H1 (cell line): ENCODE data around the gene IL19. TPM values are rescaled to one million over a fixed set of nuclear protein-coding genes. Genes with fewer than 3 reads are reported as not detected.

Experiments
- CTCF ChIA-PET: fragments of 300-600 bp; sonication (Branson Sonifier 250); formaldehyde crosslinking; loops from one replicate; lab custom pipeline; 2021; ENCODE audit not compliant: partially characterized antibody; lab: Charles Lee
- POLR2A ChIA-PET: fragments of 300-600 bp; sonication (Branson Sonifier 250); formaldehyde crosslinking; loops from one replicate; lab custom pipeline; 2021; ENCODE audit warnings: inconsistent platforms; ENCODE audit not compliant: partially characterized antibody; lab: Charles Lee
- DNase-seq, 2 experiments: peaks; one replicate each; pipeline versions ENCODE4 v3.0.0 to v3.0.0-alpha.2; 2010 to 2022; ENCODE audit warnings: low spot score in 2 of 2, low read depth in 1 of 2, mixed read lengths in 1 of 2
- FAIRE-seq: peaks from 2 replicates; lab custom pipeline; 2011; peaks lifted over from hg19 to GRCh38; lab: Jason Lieb, UNC
- H2AFZ ChIP-seq: 2 replicates; pipeline ENCODE4 v1.8.1; 2012; ENCODE audit warnings: low read length, inconsistent platforms
- H2AK5ac ChIP-seq: 2 replicates; pipeline ENCODE4 v1.6.1; 2013; ENCODE audit warnings: low read depth, low read length
- H2BK120ac ChIP-seq: replicated peaks from 2 replicates; pipeline ENCODE3; 2013; ENCODE audit warnings: low read depth, low read length, inconsistent platforms
- H2BK12ac ChIP-seq: 2 replicates; pipeline ENCODE4 v1.6.1; 2013; ENCODE audit warnings: low read depth, low read length
- H2BK15ac ChIP-seq: 2 replicates; pipeline ENCODE4 v1.6.1; 2013; ENCODE audit warnings: low read length
- H2BK20ac ChIP-seq: 2 replicates; pipeline ENCODE4 v1.6.1; 2013; ENCODE audit warnings: low read length
- H2BK5ac ChIP-seq: 2 replicates; pipeline ENCODE4 v1.6.1; 2013; ENCODE audit warnings: low read depth, low read length
- H3K14ac ChIP-seq: 2 replicates; pipeline ENCODE4 v1.6.1; 2013; ENCODE audit warnings: inconsistent platforms; ENCODE audit not compliant: insufficient read length
- H3K18ac ChIP-seq: 2 replicates; pipeline ENCODE4 v1.6.1; 2013; ENCODE audit warnings: low read length; ENCODE audit errors: extremely low read depth
- H3K23ac ChIP-seq: 2 replicates; pipeline ENCODE4 v1.6.1; 2013; ENCODE audit warnings: inconsistent platforms; ENCODE audit not compliant: insufficient read length
- H3K23me2 ChIP-seq: 2 replicates; pipeline ENCODE4 v1.6.1; 2013; ENCODE audit warnings: low read depth, low read length
- H3K27ac ChIP-seq: 2 replicates; pipeline ENCODE4 v1.6.1; 2011; ENCODE audit warnings: low read depth, low read length, inconsistent platforms
- H3K27me3 ChIP-seq, 4 experiments: replicated peaks in 1 of 4; 1 replicate in 1 of 4; 2 replicates in 3 of 4; pipeline versions ENCODE4 v1.6.1 to v1.8.1; 2011 to 2013; ENCODE audit warnings: low read length in 3 of 4, mild to moderate bottlenecking in 3 of 4, inconsistent platforms in 2 of 4, mixed read lengths in 2 of 4, moderate library complexity in 1 of 4; ENCODE audit not compliant: control insufficient read depth in 3 of 4, insufficient read depth in 3 of 4; ENCODE audit errors: extremely low read depth in 1 of 4
- H3K36me3 ChIP-seq, 4 experiments: 2 replicates each; pipeline versions ENCODE4 v1.6.1 to v1.8.1; 2011 to 2013; ENCODE audit warnings: mild to moderate bottlenecking in 4 of 4, low read length in 3 of 4, moderate library complexity in 2 of 4, control low read depth in 1 of 4, inconsistent platforms in 1 of 4; ENCODE audit not compliant: insufficient read depth in 4 of 4, control insufficient read depth in 2 of 4
- H3K4ac ChIP-seq: replicated peaks from 2 replicates; pipeline ENCODE3; 2013; ENCODE audit warnings: low read length, low read depth, mixed read lengths, inconsistent platforms; ENCODE audit not compliant: insufficient read length
- H3K4me1 ChIP-seq, 4 experiments: replicated peaks in 1 of 4; 1 replicate in 1 of 4; 2 replicates in 3 of 4; pipeline versions ENCODE4 v1.6.1 to v1.8.1; 2011 to 2013; ENCODE audit warnings: low read length in 3 of 4, inconsistent platforms in 2 of 4, mixed read lengths in 1 of 4; ENCODE audit not compliant: insufficient read depth in 4 of 4, control insufficient read depth in 3 of 4
- H3K4me2 ChIP-seq, 2 experiments: 2 replicates each; pipeline versions ENCODE4 v1.6.1 to v1.8.1; 2011 to 2013; ENCODE audit warnings: low read depth in 2 of 2, low read length in 2 of 2, control low read depth in 1 of 2, inconsistent platforms in 1 of 2, mild to moderate bottlenecking in 1 of 2; ENCODE audit not compliant: insufficient read depth in 1 of 2
- H3K4me3 ChIP-seq, 4 experiments: fragments of 200-600, 300-600 bp in 1 of 4; sonication (generic), shearing (Covaris generic), sonication (Bioruptor Twin) in 1 of 4; 2 replicates each; pipeline versions ENCODE4 v1.5.1 to v1.8.1; 2011 to 2016; ENCODE audit warnings: low read length in 4 of 4, low read depth in 3 of 4, control low read depth in 2 of 4, inconsistent platforms in 2 of 4, mild to moderate bottlenecking in 2 of 4, mixed read lengths in 1 of 4, moderate library complexity in 1 of 4; ENCODE audit not compliant: insufficient read depth in 2 of 4; ENCODE audit errors: extremely low read depth in 1 of 4
- H3K56ac ChIP-seq: replicated peaks from 2 replicates; pipeline ENCODE3; 2013; ENCODE audit warnings: low read depth, mild to moderate bottlenecking, mixed read lengths, low read length, inconsistent platforms; ENCODE audit not compliant: insufficient read length
- H3K79me1 ChIP-seq: 2 replicates; pipeline ENCODE4 v1.6.1; 2013; ENCODE audit warnings: low read depth, low read length, control low read depth
- H3K79me2 ChIP-seq, 2 experiments: 2 replicates each; pipeline versions ENCODE4 v1.6.1 to v1.8.1; 2012 to 2013; ENCODE audit warnings: low read length in 2 of 2, mild to moderate bottlenecking in 2 of 2, inconsistent platforms in 1 of 2; ENCODE audit not compliant: insufficient read depth in 2 of 2, control insufficient read depth in 1 of 2
- H3K9ac ChIP-seq, 4 experiments: replicated peaks in 1 of 4; 1 replicate in 1 of 4; 2 replicates in 3 of 4; pipeline versions ENCODE4 v1.6.1 to v1.8.1; 2011 to 2013; ENCODE audit warnings: low read depth in 3 of 4, low read length in 3 of 4, control low read depth in 2 of 4, mild to moderate bottlenecking in 2 of 4, moderate library complexity in 2 of 4, inconsistent platforms in 1 of 4; ENCODE audit errors: extremely low read depth in 1 of 4
- H3K9me3 ChIP-seq, 2 experiments: 2 replicates each; pipeline versions ENCODE4 v1.6.1 to v1.8.1; 2012 to 2013; ENCODE audit warnings: mild to moderate bottlenecking in 2 of 2, moderate library complexity in 2 of 2, control low read depth in 1 of 2, inconsistent platforms in 1 of 2, low read depth in 1 of 2, low read length in 1 of 2, mixed read lengths in 1 of 2; ENCODE audit not compliant: insufficient read depth in 2 of 2
- H4K20me1 ChIP-seq, 2 experiments: replicated peaks in 1 of 2; 2 replicates each; pipeline versions ENCODE3 to v1.8.1; 2011 to 2013; ENCODE audit warnings: inconsistent platforms in 2 of 2, low read length in 2 of 2, mild to moderate bottlenecking in 1 of 2; ENCODE audit not compliant: insufficient read depth in 2 of 2, control insufficient read depth in 1 of 2
- H4K5ac ChIP-seq: 2 replicates; pipeline ENCODE4 v1.6.1; 2013; ENCODE audit warnings: low read length, low read depth, mixed read lengths, inconsistent platforms; ENCODE audit not compliant: insufficient read length
- H4K8ac ChIP-seq: 2 replicates; pipeline ENCODE4 v1.8.0; 2013; ENCODE audit warnings: mild to moderate bottlenecking, moderate library complexity, low read length, inconsistent platforms; ENCODE audit not compliant: insufficient read depth; ENCODE audit errors: extremely low read depth
- H4K91ac ChIP-seq: replicated peaks from 2 replicates; pipeline ENCODE3; 2013; ENCODE audit warnings: low read length, mixed read lengths, inconsistent platforms; ENCODE audit not compliant: insufficient read length
- BRCA1 ChIP-seq: IDR thresholded peaks from 2 replicates; pipeline ENCODE4 v1.6.1; 2012; ENCODE audit warnings: low read depth, low read length, improper control_type of control experiment
- CBX5 ChIP-seq: fragments of 300-800, 300-1000 bp; sonication (generic); IDR thresholded peaks from 2 replicates; pipeline ENCODE4 v1.7.1; 2016; ENCODE audit warnings: antibody characterized with exemption, low read length, low read depth
- CREB1 ChIP-seq: IDR thresholded peaks from 2 replicates; pipeline ENCODE4 v1.6.1; 2012; ENCODE audit warnings: inconsistent platforms
- CTBP2 ChIP-seq: IDR thresholded peaks from 2 replicates; pipeline ENCODE4 v1.7.0; 2011; ENCODE audit warnings: borderline replicate concordance, mild to moderate bottlenecking, moderate library complexity, mixed read lengths, low read length; ENCODE audit not compliant: insufficient read depth, insufficient read length
- EP300 ChIP-seq, 2 experiments: IDR thresholded peaks; 1 replicate in 1 of 2; 2 replicates in 1 of 2; pipeline ENCODE4 v1.6.1; 2011 to 2012; ENCODE audit warnings: low read depth in 2 of 2, low read length in 2 of 2, mild to moderate bottlenecking in 2 of 2, borderline replicate concordance in 1 of 2, inconsistent platforms in 1 of 2, moderate library complexity in 1 of 2
- JUND ChIP-seq: IDR thresholded peaks from 2 replicates; pipeline ENCODE4 v1.6.1; 2011; ENCODE audit warnings: mild to moderate bottlenecking, improper control_type of control experiment, low read length
- KDM1A ChIP-seq: fragments of 200-600, 300-600 bp; sonication (generic); IDR thresholded peaks from 2 replicates; pipeline ENCODE4 v1.7.1; 2016; ENCODE audit warnings: mild to moderate bottlenecking, low read length, borderline replicate concordance
- KDM4A ChIP-seq: IDR thresholded peaks from one replicate; pipeline ENCODE4 v1.7.1; 2012; ENCODE audit warnings: low read depth, mild to moderate bottlenecking, moderate library complexity, low read length, inconsistent platforms; ENCODE audit not compliant: severe bottlenecking
- NRF1 ChIP-seq: IDR thresholded peaks from 2 replicates; pipeline ENCODE4 v1.6.1; 2011; ENCODE audit warnings: mild to moderate bottlenecking, low read depth, low read length, improper control_type of control experiment
- PHF8 ChIP-seq: fragments of 200-600 bp; sonication (generic); conservative IDR thresholded peaks from 2 replicates; pipeline ENCODE4 v1.7.1; 2012; ENCODE audit warnings: low read depth, mild to moderate bottlenecking, inconsistent platforms, low read length, moderate library complexity
- RAD21 ChIP-seq, 2 experiments: IDR thresholded peaks in 1 of 2; conservative IDR thresholded peaks in 1 of 2; 2 replicates each; pipeline ENCODE4 v1.6.1; 2011; ENCODE audit warnings: low read depth in 2 of 2, low read length in 2 of 2, improper control_type of control experiment in 1 of 2, inconsistent platforms in 1 of 2, mild to moderate bottlenecking in 1 of 2, moderate library complexity in 1 of 2
- SAP30 ChIP-seq: fragments of 300-600 bp; sonication (generic); IDR thresholded peaks from 2 replicates; pipeline ENCODE4 v1.7.1; 2012; ENCODE audit warnings: low read length, moderate library complexity, mild to moderate bottlenecking, inconsistent platforms; ENCODE audit not compliant: insufficient read depth, insufficient replicate concordance
- TAF7 ChIP-seq: optimal IDR thresholded peaks from 2 replicates; pipeline ENCODE3; 2011; ENCODE audit warnings: low read depth, mild to moderate bottlenecking, inconsistent platforms, low read length, moderate library complexity, borderline replicate concordance
- YY1 ChIP-seq: IDR thresholded peaks from 2 replicates; pipeline ENCODE4 v1.6.1; 2011; ENCODE audit warnings: low read depth, mild to moderate bottlenecking, low read length
- WGBS, 2 experiments: shearing (Covaris generic) in 1 of 2; methylation state at CpG; one replicate each; pipeline versions ENCODE4 v1.1.6 to v1.1.7; 2013 to 2015; ENCODE audit warnings: low lambda C conversion rate in 2 of 2, mixed read lengths in 2 of 2, inconsistent platforms in 1 of 2, low coverage in 1 of 2, missing lambda C conversion rate in 1 of 2; ENCODE audit not compliant: insufficient replicate concordance in 2 of 2, insufficient coverage in 1 of 2, insufficient read length in 1 of 2; ENCODE audit errors: extremely low coverage in 1 of 2, missing lambda C conversion rate in 1 of 2; 5-methylcytosine and 5-hydroxymethylcytosine counted together
- polyA plus RNA-seq, 7 experiments: library from polyadenylated mRNA; depleted of rRNA in 3 of 7; stranded (reverse) in 5 of 7; unstranded in 2 of 7; fragments of >200 nt in 5 of 7; fragments of 200-250 nt in 2 of 7; gene quantifications; 1 replicate in 5 of 7; 2 replicates in 1 of 7; 4 replicates in 1 of 7; pipeline versions ENCODE4 v1.2.1 to v1.2.3, GENCODE V29; 2011 to 2013; ENCODE audit warnings: missing spikeins in 2 of 7, mixed read lengths in 2 of 7
- total RNA-seq: library from RNA; stranded (reverse); fragmentation: NEBNext Ultra II Directional; extraction: Animal tissue kit (Norgen Biotek cat#: 25700); gene quantifications from 2 replicates; pipeline ENCODE4 v1.2.1, GENCODE V29; 2021

Gene IL19
- total and polyA plus RNA-seq, 2 of the 8 experiments (the other 6 are each of a cell fraction or from before 2014, with no cell fraction given): not detected

DNA sequence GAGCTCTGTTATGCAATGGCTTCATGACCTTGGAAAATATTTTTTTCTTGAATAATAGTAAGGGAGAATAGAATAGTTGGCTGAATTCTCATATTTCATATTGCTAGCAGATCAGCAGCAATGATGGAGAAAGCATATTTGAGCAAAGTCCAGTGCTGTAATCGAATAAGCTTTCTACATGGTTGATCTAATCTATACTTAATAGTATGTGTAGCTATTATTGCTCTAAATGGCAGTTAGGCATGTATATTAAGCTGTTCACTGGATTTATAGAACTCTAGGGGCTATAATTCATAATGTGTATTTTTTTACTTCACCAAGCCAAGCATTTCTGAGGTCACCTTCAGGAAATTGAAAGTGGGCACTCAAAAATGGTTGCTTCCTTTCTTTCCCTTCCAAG is 10.0 kb upstream of the IL19 start:
- CTCF ChIA-PET: interaction anchor here (0.9 to 4.3 kb wide), 19 partner anchors 10 to 222 kb away, joined by 3 to 30 read pairs (median 5); partner anchors contain the start of genes IL10, IL19 and IL24
- WGBS, 2 experiments: 89% methylated on average over 1 of the region's 1 CpG; no CpG with 5 or more reads in 1 of the 2 experiments
- no peak for TF ChIP-seq EP300 (IDR thresholded peaks at IDR 0.05; ENCODE audit: borderline replicate concordance in 1 of 2, low read depth in 2 of 2, low read length in 2 of 2)
- TF ChIP-seq RAD21 (IDR thresholded peaks at IDR 0.05 in 1 of 2, conservative IDR thresholded peaks at IDR 0.05 in 1 of 2; ENCODE audit: low read depth in 2 of 2, low read length in 2 of 2): no peak
- TF ChIP-seq KDM4A: no peak
- TF ChIP-seq KDM1A: no peak
- no peak for TF ChIP-seq PHF8
- TF ChIP-seq BRCA1: no peak
- TF ChIP-seq TAF7: no peak
- TF ChIP-seq NRF1: no peak
- no peak for TF ChIP-seq CREB1
- no peak for TF ChIP-seq SAP30
- no peak for TF ChIP-seq JUND
- TF ChIP-seq CTBP2: no peak
- no peak for TF ChIP-seq CBX5
- no peak for TF ChIP-seq YY1

More for the DNA sequence above, 10.0 kb upstream of the IL19 start:
- POLR2A ChIA-PET: no interaction called here
- no peak overlapping the region for H3K4ac ChIP-seq
- no peak overlapping the region for H4K5ac ChIP-seq
- no peaks in the 10 kb centered on the region for H3K79me1 ChIP-seq
- no peak for DNase-seq
- no peak overlapping the region for H3K9ac ChIP-seq
- H3K27me3 ChIP-seq: no peaks in the 10 kb centered on the region; a peak in 1 of 7 replicates
- no peak overlapping the region for H4K8ac ChIP-seq
- no peak overlapping the region for H3K4me3 ChIP-seq
- H2BK15ac ChIP-seq: no peak overlapping the region
- no peak overlapping the region for H2BK20ac ChIP-seq
- no peaks in the 10 kb centered on the region for H3K79me2 ChIP-seq
- H4K20me1 ChIP-seq: no peaks in the 10 kb centered on the region
- H3K23ac ChIP-seq: no peak overlapping the region
- no peaks in the 10 kb centered on the region for H3K23me2 ChIP-seq
- no peak overlapping the region for H2BK5ac ChIP-seq
- no peak overlapping the region for H2AK5ac ChIP-seq
- H3K4me2 ChIP-seq: no peak overlapping the region
- no peaks in the 10 kb centered on the region for H3K9me3 ChIP-seq
- H3K56ac ChIP-seq: no peak overlapping the region
- no peak overlapping the region for H4K91ac ChIP-seq
- H2AFZ ChIP-seq: no peak overlapping the region
- H3K14ac ChIP-seq: no peak overlapping the region
- no peak overlapping the region for H2BK120ac ChIP-seq
- no peaks in the 10 kb centered on the region for H3K4me1 ChIP-seq
- no peak overlapping the region for H3K18ac ChIP-seq
- FAIRE-seq: no peak
- H3K36me3 ChIP-seq: no peaks in the 10 kb centered on the region
- no peak overlapping the region for H2BK12ac ChIP-seq
- H3K27ac ChIP-seq: no peak overlapping the region
